ENCODE results near the gene KHDC4. TPM values are rescaled to one million over a fixed set of nuclear protein-coding genes. Genes with fewer than 3 reads are reported as not detected.

Gene KHDC4
- total RNA-seq, 1 donor: 37.3 TPM

- Histone ChIP-seq H3K27me3 (ENCODE audit: insufficient read depth, low read length) (no peaks in the 10 kb centered on the region), H2AFZ (ENCODE audit: low read length) (peak overlapping the region; percentile 11), H3K4me3 (ENCODE audit: insufficient read depth, low read length) (peak overlapping the region; percentile 37), H3K27ac (ENCODE audit: low read depth, low read length) (peak overlapping the region; percentile 92), H3K9me3 (ENCODE audit: low read depth, low read length) (no peaks in the 10 kb centered on the region), H3K4me1 (ENCODE audit: insufficient read depth, low read length) (peaks cover 63% of the 10 kb centered on the region), H4K20me1 (ENCODE audit: insufficient read depth, low read length) (peaks cover 3% of the 10 kb centered on the region), H3K4me2 (ENCODE audit: insufficient read depth, low read length) (peak overlapping the region; percentile 94), H3K79me2 (ENCODE audit: insufficient read depth, low read length) (peaks cover 61% of the 10 kb centered on the region), H3K36me3 (ENCODE audit: insufficient read depth, low read length) (no peaks in the 10 kb centered on the region)
- TF ChIP-seq CTCF (IDR thresholded peaks at IDR 0.05; ENCODE audit: extremely low read depth, low read depth, low read length): no peak
- DNase-seq (ENCODE audit: insufficient read length, low spot score, missing footprints): peak; percentile 88
Measured at GRCh38 chr1:155981266-155982088, 47.3 kb upstream of the KHDC4 start.

GRCh38 chr1:155979597-155980343 lies 45.6 kb upstream of the KHDC4 start:
- Histone ChIP-seq H3K9me3 (ENCODE audit: low read depth, low read length) (no peaks in the 10 kb centered on the region), H4K20me1 (ENCODE audit: insufficient read depth, low read length) (peaks cover 17% of the 10 kb centered on the region), H3K4me3 (ENCODE audit: insufficient read depth, low read length) (peak overlapping the region; percentile 91), H3K36me3 (ENCODE audit: insufficient read depth, low read length) (no peaks in the 10 kb centered on the region), H3K79me2 (ENCODE audit: insufficient read depth, low read length) (peaks cover 78% of the 10 kb centered on the region), H3K4me1 (ENCODE audit: insufficient read depth, low read length) (peaks cover 78% of the 10 kb centered on the region), H3K4me2 (ENCODE audit: insufficient read depth, low read length) (peak overlapping the region; percentile 94), H2AFZ (ENCODE audit: low read length) (no peak overlapping the region), H3K27ac (ENCODE audit: low read depth, low read length) (peak overlapping the region; percentile 92), H3K27me3 (ENCODE audit: insufficient read depth, low read length) (no peaks in the 10 kb centered on the region)
- peak; percentile 85 for DNase-seq (ENCODE audit: insufficient read length, low spot score, missing footprints)
- no peak for TF ChIP-seq CTCF (IDR thresholded peaks at IDR 0.05; ENCODE audit: extremely low read depth, low read depth, low read length)

GRCh38 chr1:155978973-155979429 lies 44.8 kb upstream of the KHDC4 start:
- Histone ChIP-seq H4K20me1 (ENCODE audit: insufficient read depth, low read length) (peaks cover 24% of the 10 kb centered on the region), H3K4me3 (ENCODE audit: insufficient read depth, low read length) (peak overlapping the region; percentile 91), H3K9me3 (ENCODE audit: low read depth, low read length) (no peaks in the 10 kb centered on the region), H2AFZ (ENCODE audit: low read length) (peak overlapping the region; percentile 10), H3K4me2 (ENCODE audit: insufficient read depth, low read length) (peak overlapping the region; percentile 94), H3K4me1 (ENCODE audit: insufficient read depth, low read length) (peaks cover 81% of the 10 kb centered on the region), H3K36me3 (ENCODE audit: insufficient read depth, low read length) (no peaks in the 10 kb centered on the region), H3K27me3 (ENCODE audit: insufficient read depth, low read length) (no peaks in the 10 kb centered on the region), H3K79me2 (ENCODE audit: insufficient read depth, low read length) (peaks cover 85% of the 10 kb centered on the region), H3K27ac (ENCODE audit: low read depth, low read length) (peak overlapping the region; percentile 92)
- DNase-seq (ENCODE audit: insufficient read length, low spot score, missing footprints): no peak
- TF ChIP-seq CTCF (IDR thresholded peaks at IDR 0.05; ENCODE audit: extremely low read depth, low read depth, low read length): no peak
